GM15510 (cell line): ENCODE data around the gene FRZB.

Source experiments
- POLR2A ChIP-seq: IDR thresholded peaks from 3 replicates; pipeline ENCODE4 v1.6.1; 2011; ENCODE audit warnings: borderline replicate concordance; ENCODE audit not compliant: insufficient read length; ENCODE audit errors: extremely low read depth

FRZB gene

GRCh38 chr2:182864949-182865570 is 1.4 kb downstream of the FRZB start:
- no peak for TF ChIP-seq POLR2A

GRCh38 chr2:182863642-182864041 is 2.8 kb downstream of the FRZB start:
- no peak for TF ChIP-seq POLR2A

- TF ChIP-seq POLR2A = no peak
Observed at GRCh38 chr2:182862091-182862490, 4.3 kb downstream of the FRZB start.

- no peak for TF ChIP-seq POLR2A
Observed at GRCh38 chr2:182860858-182861257, 5.6 kb downstream of the FRZB start.

GRCh38 chr2:182858671-182859070 is 7.8 kb downstream of the FRZB start:
- no peak for TF ChIP-seq POLR2A

GRCh38 chr2:182855376-182855775 is 11.1 kb downstream of the FRZB start:
- no peak for TF ChIP-seq POLR2A

DNA sequence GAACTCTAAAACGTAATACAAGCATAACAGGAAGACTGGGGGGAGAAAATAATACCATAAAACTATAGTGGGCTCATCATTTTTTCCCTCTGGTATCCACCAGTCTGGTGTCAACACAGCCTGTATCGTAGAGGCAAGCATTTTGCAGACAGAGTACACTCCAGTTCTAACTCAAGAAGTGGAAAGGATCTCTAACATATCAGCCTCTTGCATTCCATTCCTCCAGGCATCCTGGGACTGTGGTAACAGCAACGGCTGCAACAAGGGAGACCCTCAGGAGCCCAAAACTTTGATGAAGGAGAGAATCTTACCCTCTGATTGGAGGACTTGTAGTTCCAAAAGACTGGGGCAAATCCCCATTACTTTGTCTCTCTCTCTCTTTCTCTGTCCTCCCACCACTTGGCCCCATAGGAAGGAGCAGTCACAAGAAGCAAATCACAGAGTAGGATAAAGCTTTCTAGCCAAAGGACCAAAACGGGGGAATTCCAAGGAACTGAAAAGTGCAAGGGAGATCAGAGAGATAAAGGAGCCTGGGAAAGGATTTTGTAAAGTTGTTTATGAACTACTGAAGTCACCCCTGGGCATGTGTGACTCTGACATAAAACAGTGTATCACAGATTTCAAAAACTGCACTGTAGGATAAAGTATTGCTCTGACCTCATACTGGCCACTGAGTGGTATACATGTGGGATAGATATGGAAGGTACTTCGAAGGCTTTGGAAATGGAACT is 11.9 kb downstream of the FRZB start:
- no peak for TF ChIP-seq POLR2A

- no peak for TF ChIP-seq POLR2A
Observed at GRCh38 chr2:182852801-182853200, 13.6 kb downstream of the FRZB start.

DNA sequence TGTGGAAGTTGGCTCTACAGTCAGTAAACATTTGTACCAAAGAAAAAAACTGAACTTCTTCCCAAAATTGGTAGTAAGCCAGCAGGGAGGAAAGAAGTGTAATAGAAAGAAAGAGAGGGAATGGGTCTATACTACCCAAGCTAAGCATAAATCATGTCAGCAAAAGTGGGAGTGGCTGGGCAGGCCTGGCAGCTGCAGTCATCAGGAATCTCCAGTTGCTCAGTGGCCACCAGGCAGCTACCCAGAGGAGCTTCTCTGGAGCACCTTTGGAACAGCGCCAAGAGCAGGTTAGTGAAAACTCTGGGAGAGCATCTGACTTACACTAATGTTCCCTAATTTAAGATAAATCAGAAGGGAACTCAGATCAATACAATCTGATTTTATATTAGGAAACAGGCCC is 14.3 kb downstream of the FRZB start:
- no peak for TF ChIP-seq POLR2A

- no peak for TF ChIP-seq POLR2A
Observed at GRCh38 chr2:182845794-182846417, 20.5 kb downstream of the FRZB start.

DNA sequence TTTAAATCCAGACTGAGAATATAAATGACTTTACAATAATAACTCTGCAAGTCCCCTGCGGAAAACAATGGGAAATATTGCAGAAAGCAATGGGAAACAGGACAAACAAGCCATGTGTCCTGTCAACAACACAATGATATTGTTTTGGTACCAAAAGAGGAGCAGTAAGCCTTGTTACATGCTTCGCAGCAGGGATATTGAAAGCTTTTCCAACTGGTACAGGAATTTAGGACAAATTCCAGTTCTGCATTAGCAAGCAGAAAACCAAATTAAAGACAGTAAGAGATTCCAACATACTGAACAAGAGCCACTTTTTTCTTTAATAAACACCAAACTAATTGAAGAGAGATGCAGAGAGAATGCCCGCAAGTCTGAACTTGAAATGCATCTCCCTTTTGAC is 30.0 kb downstream of the FRZB start:
- TF ChIP-seq POLR2A = no peak

- TF ChIP-seq POLR2A = no peak
Observed at GRCh38 chr2:182834293-182834692, 32.1 kb downstream of the FRZB start.

DNA sequence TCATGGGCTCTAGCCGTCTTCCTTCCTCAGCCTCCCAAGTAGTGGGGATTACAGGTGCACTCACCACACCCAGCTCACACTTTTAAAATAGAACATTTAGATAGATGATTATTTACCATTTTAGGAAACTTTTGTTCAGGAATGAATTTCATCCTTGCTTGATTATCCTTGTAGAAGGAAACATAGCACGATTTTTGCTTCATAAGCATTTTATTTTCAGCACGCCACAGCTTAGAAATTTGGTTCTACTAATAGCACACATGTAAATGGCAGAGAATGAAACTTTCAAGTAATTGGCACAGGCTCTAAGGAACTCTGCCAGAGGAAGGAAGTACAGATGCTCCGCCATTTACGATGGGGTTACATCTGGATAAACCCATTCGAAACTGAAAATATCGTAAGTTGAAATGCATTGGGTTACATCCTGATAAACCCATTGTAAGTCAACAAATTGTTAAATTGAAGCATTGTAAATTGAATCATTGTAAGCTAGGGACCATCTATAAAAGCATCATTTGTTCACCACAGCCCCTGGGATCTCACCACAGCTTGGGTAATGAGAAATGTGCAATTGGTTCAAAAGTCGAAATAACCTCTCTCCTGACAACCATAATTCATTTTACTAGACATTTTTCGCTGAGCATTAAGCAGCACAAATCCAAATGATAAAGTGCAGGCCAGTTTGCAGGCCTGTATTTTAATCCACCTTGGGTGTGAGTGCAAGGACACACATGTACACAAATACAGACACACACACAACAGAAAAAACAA is 33.2 kb downstream of the FRZB start:
- no peak for TF ChIP-seq POLR2A

GRCh38 chr2:182831921-182832320 is 34.5 kb downstream of the FRZB start:
- TF ChIP-seq POLR2A = no peak

DNA sequence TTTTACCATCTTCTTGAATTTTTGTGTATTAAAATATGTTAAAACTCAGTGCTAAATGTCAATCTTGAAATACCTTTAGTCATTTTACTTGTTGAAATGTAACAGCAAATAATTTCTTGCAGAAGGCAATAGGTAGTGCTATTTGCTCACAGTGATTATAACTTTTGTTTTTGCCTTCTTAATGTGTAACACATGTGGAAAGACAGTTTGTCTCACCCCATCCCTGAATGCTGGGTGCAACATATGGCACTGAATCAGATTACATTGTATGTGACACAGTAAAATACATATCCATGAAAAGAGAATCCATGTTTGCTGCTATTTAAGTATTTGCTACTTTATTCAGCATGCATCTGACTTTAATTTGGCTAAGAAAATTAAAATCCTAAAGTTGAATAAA is 35.3 kb downstream of the FRZB start:
- TF ChIP-seq POLR2A = no peak
